HG03196 (cell line): Measurements from ENCODE around the gene CTNNA2.
A peak's percentile ranks its signal among the peaks of the same experiment; 100 is the strongest.

Source experiments
- ATAC-seq: cut with Tn5 transposase; IDR thresholded peaks from one replicate; pipeline ENCODE4 v1.9.1; 2021; ENCODE audit not compliant: unreplicated experiment

CTNNA2 gene

GRCh38 chr2:79849241-79849640 is 336.4 kb downstream of the CTNNA2 start:
- no peak for ATAC-seq

DNA sequence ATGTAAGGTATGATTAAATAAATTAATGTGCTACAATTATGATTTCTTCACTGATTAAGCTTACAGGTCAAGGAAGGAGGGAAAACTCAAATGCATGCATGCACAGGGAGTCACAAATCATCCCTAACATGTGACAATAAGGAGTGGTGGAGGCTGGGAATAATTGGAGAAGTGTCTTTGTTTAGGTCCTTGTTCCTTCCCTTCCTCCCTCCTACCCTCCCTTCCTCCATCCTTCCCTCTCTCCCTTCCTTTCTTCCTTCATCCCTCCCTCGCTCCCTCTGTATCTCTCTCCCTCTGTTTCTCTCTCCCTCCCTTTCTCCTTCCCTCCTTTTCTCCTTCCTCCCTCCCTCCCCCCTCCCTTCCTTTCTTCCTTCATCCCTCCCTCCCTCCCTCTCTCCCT is 337.1 kb downstream of the CTNNA2 start:
- ATAC-seq: no peak

DNA sequence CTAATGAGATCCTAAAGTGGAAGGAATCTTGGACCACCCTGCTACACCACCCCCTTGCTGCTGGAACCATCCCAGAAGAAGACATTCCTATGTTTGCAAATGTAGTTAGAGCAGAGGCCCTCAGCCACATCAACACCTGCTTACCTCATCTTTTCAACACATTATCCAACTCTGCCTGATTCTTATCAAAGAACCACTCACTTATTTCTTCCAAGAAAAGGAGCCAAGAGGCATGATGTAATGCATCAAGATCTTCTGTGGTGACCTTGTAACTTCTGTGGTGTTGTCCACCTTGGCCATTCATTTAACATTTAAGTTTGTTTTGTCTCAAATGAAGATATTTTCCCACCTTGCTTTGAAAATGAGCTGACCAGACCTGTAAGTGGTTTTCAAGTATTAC is 338.1 kb downstream of the CTNNA2 start:
- ATAC-seq: no peak

GRCh38 chr2:79855264-79856006 is 342.6 kb downstream of the CTNNA2 start:
- ATAC-seq: no peak

DNA sequence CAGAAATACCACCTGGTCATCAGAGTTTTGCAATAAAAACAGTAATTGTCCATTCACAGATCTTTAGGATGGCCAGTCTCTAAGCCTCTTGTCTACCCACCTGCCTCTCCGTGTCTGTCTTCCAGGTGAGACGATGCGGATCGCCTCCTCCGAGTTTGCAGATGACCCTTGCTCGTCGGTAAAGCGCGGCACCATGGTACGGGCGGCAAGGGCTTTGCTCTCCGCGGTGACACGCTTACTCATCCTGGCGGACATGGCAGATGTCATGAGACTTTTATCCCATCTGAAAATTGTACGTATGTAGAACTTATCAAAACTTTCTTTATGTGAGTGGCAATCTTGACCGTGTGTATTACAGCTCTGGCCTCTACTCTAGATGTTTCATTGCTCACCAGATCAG is 345.0 kb downstream of the CTNNA2 start:
- no peak for ATAC-seq

DNA sequence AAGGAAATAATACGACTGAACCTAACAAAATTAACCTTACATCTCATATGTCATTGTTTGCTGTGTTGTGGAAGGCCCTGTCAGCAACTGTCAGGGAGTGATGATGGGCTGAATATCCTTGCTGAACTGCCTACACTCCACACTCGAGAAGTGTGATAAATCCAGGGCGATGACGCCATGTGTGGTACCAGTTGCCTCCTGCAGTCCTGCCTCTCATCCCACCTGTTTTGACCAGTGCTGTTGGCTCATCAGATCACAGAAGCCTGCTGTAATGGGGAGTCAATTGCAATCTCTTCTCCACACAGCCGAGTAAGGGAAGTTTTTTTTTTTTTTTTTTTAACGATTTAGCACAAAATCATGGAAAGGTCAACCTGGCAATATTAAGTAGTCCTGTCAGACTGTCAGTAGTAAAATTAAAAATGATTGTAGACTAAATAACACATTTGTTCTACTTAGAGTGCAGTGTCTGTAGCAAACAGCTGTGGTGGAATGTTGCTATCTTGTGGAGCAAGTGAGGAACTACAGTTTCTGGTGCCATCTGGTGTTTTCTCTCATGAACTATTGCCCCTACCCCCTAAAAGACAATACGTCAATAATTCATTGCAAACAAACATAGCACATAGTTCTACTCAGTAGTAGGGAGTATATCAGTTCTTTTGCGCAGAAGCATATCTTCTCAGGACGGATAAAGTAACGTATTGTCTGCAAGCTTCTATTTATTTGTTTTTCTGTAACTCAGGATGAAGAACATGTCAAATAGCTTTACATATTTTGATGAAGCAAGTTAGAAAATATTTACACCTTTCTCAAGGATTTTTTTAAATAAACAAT is 347.6 kb downstream of the CTNNA2 start:
- ATAC-seq: no peak

DNA sequence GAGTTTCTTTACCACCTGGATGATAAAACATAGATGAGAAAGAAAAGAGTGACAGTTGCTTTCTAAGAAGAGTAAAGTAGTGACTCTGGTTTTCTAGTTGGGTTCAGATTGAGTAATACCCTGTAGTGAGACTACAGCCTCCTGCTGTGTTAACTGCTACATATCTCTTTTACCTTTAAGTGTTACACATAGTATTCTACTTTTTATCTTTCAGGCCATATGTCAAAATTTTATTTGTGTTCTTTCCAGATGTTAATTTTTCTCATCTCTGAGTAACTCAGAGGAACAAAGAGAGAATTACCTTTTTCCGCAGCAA is 348.2 kb downstream of the CTNNA2 start:
- no peak for ATAC-seq

- ATAC-seq: no peak
Observed at GRCh38 chr2:79862756-79863155, 349.9 kb downstream of the CTNNA2 start.

DNA sequence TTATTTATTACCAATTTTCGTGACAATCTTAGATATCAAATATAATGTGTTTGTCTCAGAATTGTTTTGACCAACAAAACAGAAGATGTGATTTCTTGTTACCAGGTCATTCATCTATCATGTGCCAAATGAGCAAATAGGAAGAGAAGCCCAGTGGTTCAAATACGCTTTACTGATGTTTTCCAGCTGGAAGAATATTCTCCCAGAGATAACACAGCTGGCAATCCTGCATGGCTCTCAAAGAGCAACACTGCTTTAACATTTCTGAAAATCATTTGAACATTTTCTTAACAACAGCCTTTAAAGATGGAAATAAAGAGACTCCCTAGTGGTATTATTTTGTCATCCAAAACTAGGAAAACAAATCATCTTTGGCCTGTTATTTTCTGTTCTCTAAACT is 359.8 kb downstream of the CTNNA2 start:
- ATAC-seq: no peak

- ATAC-seq: no peak
Observed at GRCh38 chr2:79874015-79874414, 361.2 kb downstream of the CTNNA2 start.

DNA sequence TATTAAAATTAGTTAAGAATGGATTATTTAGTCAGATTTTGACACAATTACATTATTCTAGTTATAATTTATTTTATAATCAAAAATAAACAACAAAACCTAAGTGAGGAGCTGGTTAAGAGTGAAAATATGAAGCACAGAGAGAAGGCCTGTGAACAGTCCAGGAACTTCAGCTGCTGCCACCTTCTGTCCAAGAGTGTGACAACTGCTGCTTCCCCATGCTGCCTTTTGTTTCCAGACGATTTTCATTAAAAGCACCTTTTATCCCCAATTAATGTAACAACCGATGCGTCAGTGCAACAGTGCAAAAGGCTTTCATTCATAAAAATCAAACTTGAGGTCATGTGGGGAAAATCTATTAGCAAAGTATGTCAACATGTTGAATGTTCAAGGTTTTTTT is 363.6 kb downstream of the CTNNA2 start:
- ATAC-seq: no peak

GRCh38 chr2:79882548-79882947 is 369.7 kb downstream of the CTNNA2 start:
- no peak for ATAC-seq

GRCh38 chr2:79887747-79888374 is 375.0 kb downstream of the CTNNA2 start:
- peak; percentile 73 for ATAC-seq

GRCh38 chr2:79892123-79892522 is 379.3 kb downstream of the CTNNA2 start:
- no peak for ATAC-seq

- no peak for ATAC-seq
Observed at GRCh38 chr2:79899196-79899595, 386.3 kb downstream of the CTNNA2 start.

- no peak for ATAC-seq
Observed at GRCh38 chr2:79901161-79901560, 388.3 kb downstream of the CTNNA2 start.

DNA sequence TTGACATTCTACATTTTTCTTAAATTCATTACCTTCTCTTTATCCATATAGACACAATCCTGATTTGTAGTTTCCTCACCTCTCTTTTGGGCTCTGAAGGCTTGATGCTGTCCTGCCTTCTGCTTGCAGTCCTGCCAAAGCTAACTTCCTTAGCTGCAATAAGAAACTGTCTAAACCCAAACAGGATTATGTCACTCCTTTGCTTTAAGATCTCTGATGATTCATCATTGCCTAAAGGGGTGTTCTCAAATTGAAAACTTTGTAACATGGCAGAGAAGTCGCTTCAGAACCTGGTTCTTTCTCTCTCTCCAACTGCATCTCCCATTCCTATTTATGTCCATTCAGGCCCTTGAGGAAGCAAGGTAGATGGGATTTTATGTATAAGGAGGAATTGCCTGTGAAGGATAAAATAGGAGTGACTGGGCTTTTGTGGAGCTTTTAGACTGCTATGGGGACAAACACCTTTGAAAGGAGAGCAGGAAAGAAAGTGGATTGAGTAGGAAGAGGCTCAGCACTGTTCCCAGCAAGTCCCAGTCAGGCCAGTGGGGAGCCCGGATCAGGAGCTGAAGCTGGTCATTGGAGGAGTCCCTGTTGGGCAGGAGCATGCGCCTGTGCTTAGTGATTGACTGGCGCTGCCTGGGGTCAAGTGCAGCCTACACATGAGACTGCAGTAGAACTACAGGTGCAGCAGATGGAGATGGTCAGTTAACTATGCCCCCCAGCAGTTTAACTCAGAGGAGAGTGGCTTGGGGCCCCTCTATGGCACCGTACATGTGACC is 390.6 kb downstream of the CTNNA2 start:
- ATAC-seq: no peak

DNA sequence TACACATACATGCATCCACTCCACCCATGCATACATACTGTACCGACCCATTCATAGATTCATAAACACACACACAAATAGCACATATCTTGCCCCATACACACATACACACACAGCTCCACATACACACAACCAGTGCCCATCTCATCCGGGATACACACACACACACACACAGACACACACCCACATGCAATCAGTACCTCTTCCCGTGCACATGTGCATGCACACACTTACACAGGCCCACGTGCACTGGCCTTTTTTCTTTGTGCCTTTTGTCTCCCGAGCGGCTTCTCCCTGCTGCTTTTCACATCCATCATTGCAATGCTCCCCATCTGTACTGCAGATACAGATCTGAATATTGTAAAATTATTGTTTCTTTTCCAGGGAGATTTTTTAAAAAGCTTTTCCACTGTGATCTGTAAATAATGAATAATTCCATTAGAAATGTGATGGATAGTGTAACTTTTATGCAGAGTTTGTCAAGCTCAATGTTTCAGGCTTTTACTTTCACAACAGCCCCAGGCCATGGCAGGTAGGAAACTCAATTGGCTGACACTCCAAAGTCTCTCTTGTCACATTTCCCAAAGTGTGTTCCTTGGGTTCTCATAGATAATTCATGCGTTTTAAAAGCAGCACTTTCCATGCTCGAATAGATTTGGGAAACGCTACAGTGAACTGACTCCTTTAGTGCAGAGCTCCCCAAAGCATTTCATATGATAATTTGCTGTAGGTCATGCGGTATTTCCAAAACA is 393.5 kb downstream of the CTNNA2 start:
- ATAC-seq: no peak

DNA sequence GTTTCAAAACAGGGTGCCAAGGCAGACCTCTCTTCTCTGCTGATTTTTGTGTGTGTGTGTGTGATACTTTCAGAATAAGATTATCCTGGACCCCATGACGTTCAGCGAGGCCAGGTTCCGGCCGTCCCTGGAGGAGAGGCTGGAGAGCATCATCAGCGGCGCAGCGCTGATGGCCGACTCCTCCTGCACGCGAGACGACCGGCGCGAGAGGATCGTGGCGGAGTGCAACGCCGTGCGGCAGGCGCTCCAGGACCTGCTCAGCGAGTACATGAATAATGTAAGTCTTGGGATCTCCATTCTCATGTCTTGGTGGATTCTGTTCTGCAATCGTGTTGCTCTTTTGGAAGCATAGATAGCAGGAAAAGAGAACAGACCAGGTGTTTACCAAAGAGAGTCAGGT is 396.7 kb downstream of the CTNNA2 start:
- no peak for ATAC-seq

- no peak for ATAC-seq
Observed at GRCh38 chr2:79910643-79911042, 397.8 kb downstream of the CTNNA2 start.

GRCh38 chr2:79915455-79915854 is 402.6 kb downstream of the CTNNA2 start:
- ATAC-seq: no peak
